Loucy (cell line): ENCODE data around the gene ARHGAP42.

Source experiments
- CTCF ChIP-seq: fragments of 200-600 bp; sonication (generic); conservative IDR thresholded peaks from 2 replicates; pipeline ENCODE4 v1.5.1; 2014; ENCODE audit warnings: mild to moderate bottlenecking, antibody characterized with exemption, low read length
- EZH2phosphoT487 ChIP-seq: fragments of 200-600 bp; IDR thresholded peaks from 2 replicates; pipeline ENCODE4 v1.6.1; 2018; ENCODE audit warnings: antibody characterized with exemption, mild to moderate bottlenecking, moderate library complexity, borderline replicate concordance

GRCh38 chr11:100780470-100780869, 93.4 kb downstream of the ARHGAP42 start:
- TF ChIP-seq CTCF (no peak), EZH2phosphoT487 (no peak)
